ENCODE measurements around the gene NSUN7. TPM values are rescaled to one million over a fixed set of nuclear protein-coding genes. Genes with fewer than 3 reads are reported as not detected.

NSUN7 gene
- total and polyA plus RNA-seq, 2 donors: 1.2 to 9.0 TPM

GRCh38 chr4:40722576-40723161 lies 27.1 kb upstream of the NSUN7 start:
- Histone ChIP-seq H3K4me3 (ENCODE audit: low read depth, low read length) (no peak overlapping the region), H3K27ac (ENCODE audit: low read depth) (no peak overlapping the region), H3K4me1 (ENCODE audit: insufficient read depth) (no peaks in the 10 kb centered on the region), H3K36me3 (ENCODE audit: insufficient read depth) (no peaks in the 10 kb centered on the region)
- DNase-seq (ENCODE audit: extremely low spot score): no peak
- WGBS: 54% methylated on average over 5 of the region's 5 CpGs

- no peak for DNase-seq (ENCODE audit: extremely low spot score)
- H3K4me1 ChIP-seq (ENCODE audit: insufficient read depth): no peaks in the 10 kb centered on the region
- no peak overlapping the region for H3K4me3 ChIP-seq (ENCODE audit: low read depth, low read length)
- no peaks in the 10 kb centered on the region for H3K36me3 ChIP-seq (ENCODE audit: insufficient read depth)
- WGBS: 95% methylated on average over 3 of the region's 3 CpGs
- H3K27ac ChIP-seq (ENCODE audit: low read depth): no peak overlapping the region
These were observed 26.0 kb upstream of the NSUN7 start for GRCh38 chr4:40723728-40724127.

GRCh38 chr4:40728333-40728732 lies 21.4 kb upstream of the NSUN7 start:
- H3K4me3 ChIP-seq (ENCODE audit: low read depth, low read length): no peak overlapping the region

GRCh38 chr4:40729555-40729954 lies 20.2 kb upstream of the NSUN7 start:
- Histone ChIP-seq H3K4me3 (ENCODE audit: low read depth, low read length) (no peak overlapping the region), H3K27ac (ENCODE audit: low read depth) (no peak overlapping the region), H3K36me3 (ENCODE audit: insufficient read depth) (no peaks in the 10 kb centered on the region), H3K4me1 (ENCODE audit: insufficient read depth) (no peaks in the 10 kb centered on the region)
- no peak for DNase-seq (ENCODE audit: extremely low spot score)
- WGBS: 77% methylated on average over 1 of the region's 1 CpG

More at GRCh38 chr4:40728333-40728732, 21.4 kb upstream of the NSUN7 start:
- Histone ChIP-seq H3K36me3 (ENCODE audit: insufficient read depth) (no peaks in the 10 kb centered on the region), H3K4me1 (ENCODE audit: insufficient read depth) (no peaks in the 10 kb centered on the region), H3K27ac (ENCODE audit: low read depth) (no peak overlapping the region)
- WGBS: 67% methylated on average over 3 of the region's 3 CpGs
- no peak for DNase-seq (ENCODE audit: extremely low spot score)

- H3K4me1 ChIP-seq (ENCODE audit: insufficient read depth): no peaks in the 10 kb centered on the region
- no peak overlapping the region for H3K27ac ChIP-seq (ENCODE audit: low read depth)
- DNase-seq (ENCODE audit: extremely low spot score): no peak
- H3K4me3 ChIP-seq (ENCODE audit: low read depth, low read length): no peak overlapping the region
- no peaks in the 10 kb centered on the region for H3K36me3 ChIP-seq (ENCODE audit: insufficient read depth)
- 60% methylated on average over 5 of the region's 5 CpGs for WGBS
These were observed 19.6 kb upstream of the NSUN7 start for GRCh38 chr4:40730091-40730679.

- no peak for DNase-seq (ENCODE audit: extremely low spot score)
- no peak overlapping the region for H3K27ac ChIP-seq (ENCODE audit: low read depth)
- no peaks in the 10 kb centered on the region for H3K4me1 ChIP-seq (ENCODE audit: insufficient read depth)
- H3K4me3 ChIP-seq (ENCODE audit: low read depth, low read length): no peak overlapping the region
- no peaks in the 10 kb centered on the region for H3K36me3 ChIP-seq (ENCODE audit: insufficient read depth)
These were observed 18.4 kb upstream of the NSUN7 start for GRCh38 chr4:40731361-40731760.

GRCh38 chr4:40731792-40732245 lies 17.9 kb upstream of the NSUN7 start:
- 50% methylated on average over 6 of the region's 6 CpGs for WGBS
- no peak overlapping the region for H3K27ac ChIP-seq (ENCODE audit: low read depth)

GRCh38 chr4:40733752-40734151 lies 16.0 kb upstream of the NSUN7 start:
- 83% methylated on average over 7 of the region's 7 CpGs for WGBS
- no peak for DNase-seq (ENCODE audit: extremely low spot score)
- no peaks in the 10 kb centered on the region for H3K4me1 ChIP-seq (ENCODE audit: insufficient read depth)
- H3K27ac ChIP-seq (ENCODE audit: low read depth): no peak overlapping the region
- H3K4me3 ChIP-seq (ENCODE audit: low read depth, low read length): no peak overlapping the region
- no peaks in the 10 kb centered on the region for H3K36me3 ChIP-seq (ENCODE audit: insufficient read depth)

More at GRCh38 chr4:40731792-40732245, 17.9 kb upstream of the NSUN7 start:
- Histone ChIP-seq H3K4me1 (ENCODE audit: insufficient read depth) (no peaks in the 10 kb centered on the region), H3K36me3 (ENCODE audit: insufficient read depth) (no peaks in the 10 kb centered on the region), H3K4me3 (ENCODE audit: low read depth, low read length) (no peak overlapping the region)
- no peak for DNase-seq (ENCODE audit: extremely low spot score)

GRCh38 chr4:40734497-40734896 lies 15.3 kb upstream of the NSUN7 start:
- Histone ChIP-seq H3K4me1 (ENCODE audit: insufficient read depth) (no peaks in the 10 kb centered on the region), H3K4me3 (ENCODE audit: low read depth, low read length) (no peak overlapping the region), H3K36me3 (ENCODE audit: insufficient read depth) (no peaks in the 10 kb centered on the region), H3K27ac (ENCODE audit: low read depth) (no peak overlapping the region)
- WGBS: 77% methylated on average over 5 of the region's 5 CpGs
- DNase-seq (ENCODE audit: extremely low spot score): no peak

GRCh38 chr4:40736910-40737309 lies 12.8 kb upstream of the NSUN7 start:
- Histone ChIP-seq H3K4me3 (ENCODE audit: low read depth, low read length) (no peak overlapping the region), H3K36me3 (ENCODE audit: insufficient read depth) (no peaks in the 10 kb centered on the region), H3K4me1 (ENCODE audit: insufficient read depth) (no peaks in the 10 kb centered on the region), H3K27ac (ENCODE audit: low read depth) (no peak overlapping the region)
- no peak for DNase-seq (ENCODE audit: extremely low spot score)
- 72% methylated on average over 1 of the region's 1 CpG for WGBS

- no peak for DNase-seq (ENCODE audit: extremely low spot score)
- Histone ChIP-seq H3K36me3 (ENCODE audit: insufficient read depth) (no peaks in the 10 kb centered on the region), H3K4me1 (ENCODE audit: insufficient read depth) (no peaks in the 10 kb centered on the region), H3K4me3 (ENCODE audit: low read depth, low read length) (no peak overlapping the region), H3K27ac (ENCODE audit: low read depth) (no peak overlapping the region)
- 62% methylated on average over 2 of the region's 2 CpGs for WGBS
These were observed 11.9 kb upstream of the NSUN7 start for GRCh38 chr4:40737879-40738278.

- Histone ChIP-seq H3K4me3 (ENCODE audit: low read depth, low read length) (no peak overlapping the region), H3K4me1 (ENCODE audit: insufficient read depth) (no peaks in the 10 kb centered on the region), H3K27ac (ENCODE audit: low read depth) (no peak overlapping the region), H3K36me3 (ENCODE audit: insufficient read depth) (no peaks in the 10 kb centered on the region)
- no peak for DNase-seq (ENCODE audit: extremely low spot score)
These were observed 10.4 kb upstream of the NSUN7 start for GRCh38 chr4:40739347-40739746.

- WGBS: 54% methylated on average over 3 of the region's 3 CpGs
- Histone ChIP-seq H3K4me1 (ENCODE audit: insufficient read depth) (no peaks in the 10 kb centered on the region), H3K27ac (ENCODE audit: low read depth) (no peak overlapping the region), H3K4me3 (ENCODE audit: low read depth, low read length) (no peak overlapping the region), H3K36me3 (ENCODE audit: insufficient read depth) (no peaks in the 10 kb centered on the region)
- DNase-seq (ENCODE audit: extremely low spot score): no peak
These were observed 5.5 kb upstream of the NSUN7 start for GRCh38 chr4:40744218-40744617.

- no peaks in the 10 kb centered on the region for H3K36me3 ChIP-seq (ENCODE audit: insufficient read depth)
- WGBS: 79% methylated on average over 6 of the region's 6 CpGs
- no peak overlapping the region for H3K27ac ChIP-seq (ENCODE audit: low read depth)
- no peak overlapping the region for H3K4me3 ChIP-seq (ENCODE audit: low read depth, low read length)
- no peaks in the 10 kb centered on the region for H3K4me1 ChIP-seq (ENCODE audit: insufficient read depth)
- DNase-seq (ENCODE audit: extremely low spot score): no peak
These were observed 4.3 kb upstream of the NSUN7 start for GRCh38 chr4:40745285-40745984.

Data from urinary bladder (tissue), 4 donors.